ENCODE results near the gene IMP3.

DNA sequence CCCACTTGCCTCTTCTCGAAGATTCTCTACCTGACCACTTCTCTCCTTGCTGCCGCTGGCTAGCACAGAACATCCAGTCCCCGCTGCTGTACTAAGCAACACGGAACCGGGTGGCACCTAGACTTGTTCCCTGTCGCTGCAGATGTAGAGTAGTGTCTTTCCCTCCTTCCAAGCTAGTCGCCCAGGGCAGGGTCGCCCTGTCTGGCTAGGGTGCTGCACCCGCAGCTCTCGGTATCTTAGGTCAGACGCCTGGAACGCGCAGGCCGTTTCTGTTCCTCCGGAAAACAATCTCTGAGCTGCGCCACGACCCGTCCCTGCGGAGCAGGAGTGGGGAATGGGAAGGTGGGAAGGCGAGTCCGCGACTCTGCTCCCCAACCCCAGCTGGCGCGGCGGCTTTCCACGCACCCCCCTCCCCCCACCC lies 6.9 kb upstream of the IMP3 start:
- TF ChIP-seq POLR2A (IDR thresholded peaks at IDR 0.05; ENCODE audit: low read length) = no peak
- no peak for TF ChIP-seq GATA1 (IDR thresholded peaks at IDR 0.05; ENCODE audit: low read depth, low read length)

All from erythroblast (primary cell).